Measurements from ENCODE around the gene PLVAP. TPM values are rescaled to one million over a fixed set of nuclear protein-coding genes. Genes with fewer than 3 reads are reported as not detected.

Gene PLVAP
- total and polyA plus RNA-seq, 9 of the 15 experiments (the other 6 are each of a cell fraction or from before 2014, with no cell fraction given) = 0.09 to 0.84 (median 0.51) TPM; not detected in 4

- Histone ChIP-seq H2AFZ (ENCODE audit: low read depth, low read length) (peak overlapping the region; percentile 51; the same call in 1 of the 2 replicates), H3K27me3 (ENCODE audit: control insufficient read depth in 2 of 2, insufficient read depth in 2 of 2, low read length in 2 of 2) (no peaks in the 10 kb centered on the region), H3K9me3 (replicated peaks; ENCODE audit: control insufficient read depth, insufficient read depth, low read depth, low read length) (0 out of 2 replicates have a peak, but pooled peaks cover 3% of the 10 kb centered on the region), H3K27ac (ENCODE audit: extremely low read depth, low read depth, low read length) (no peak overlapping the region; the same call in 1 of the 3 replicates), H3K4me1 (replicated peaks in 1 of 2; ENCODE audit: control insufficient read depth in 2 of 2, insufficient read depth in 2 of 2, low read length in 2 of 2) (peaks cover 30 to 50% of the 10 kb centered on the region in 2 experiments), H3K36me3 (ENCODE audit: control insufficient read depth, insufficient read depth, low read length) (peaks cover 21% of the 10 kb centered on the region; the same call in 1 of the 3 replicates), H3K9me1 (ENCODE audit: control insufficient read depth, insufficient read depth, low read length) (no peaks in the 10 kb centered on the region), H4K20me1 (replicated peaks; ENCODE audit: control insufficient read depth, insufficient read depth, low read length) (no peaks in the 10 kb centered on the region), H3K4me2 (ENCODE audit: insufficient read depth, low read length) (no peak overlapping the region), H3K9ac (ENCODE audit: insufficient read depth in 1 of 2, low read depth in 2 of 2, low read length in 2 of 2) (no peak overlapping the region), H3K79me2 (ENCODE audit: control insufficient read depth, insufficient read depth, low read length) (no peaks in the 10 kb centered on the region), H3K4me3 (no peak overlapping the region)
- in situ Hi-C loops (cut with MboI) (loop anchor here (5.0 kb wide), 1 partner anchor 72 kb away; no protein-coding TSS in a partner anchor), intact Hi-C loops (cut with micrococcal nuclease) (loop anchor here (1.0 to 2.0 kb wide), 3 partner anchors 24 to 71 kb away; partner anchors contain the start of gene TMEM221)
- POLR2A ChIA-PET = no interaction called here
- BruUV-seq (replicated peaks) = no TSS peak
- FAIRE-seq (peak; percentile 90), DNase-seq (ENCODE audit: extremely low read depth in 1 of 4, low spot score in 3 of 4) (peak; percentile 83 to 91 (median 85)), ATAC-seq (peak; percentile 72)
- 20% methylated on average over 15 of the region's 19 CpGs for WGBS (ENCODE audit: insufficient coverage, low coverage, missing lambda C conversion rate)
- CTCF ChIA-PET (ENCODE audit: low intra/inter-chr PET ratio) = interaction anchor here (0.9 to 2.0 kb wide), 3 partner anchors 25 to 71 kb away, joined by 3 to 14 read pairs (median 10); partner anchors contain the start of gene MVB12A
- TF ChIP-seq BCL6 (CRISPR knock-in tag; IDR thresholded peaks at IDR 0.05) (no peak), TAL1 (IDR thresholded peaks at IDR 0.05) (no peak), CREBBP (IDR thresholded peaks at IDR 0.05; ENCODE audit: low read depth, low read length) (no peak), ZBTB12 (CRISPR knock-in tag; IDR thresholded peaks at IDR 0.05) (no peak), XRCC4 (IDR thresholded peaks at IDR 0.05; ENCODE audit: extremely low read depth, insufficient read depth, insufficient read length) (no peak), SMC3 (conservative IDR thresholded peaks at IDR 0.05; ENCODE audit: insufficient read depth, low read depth, low read length) (peak; percentile 83), MTA1 (IDR thresholded peaks at IDR 0.05; ENCODE audit: borderline replicate concordance) (peak; percentile 87), HOMEZ (CRISPR knock-in tag; IDR thresholded peaks at IDR 0.05) (no peak), FOS (IDR thresholded peaks at IDR 0.05; ENCODE audit: extremely low read depth, insufficient read length) (no peak), TEAD4 (IDR thresholded peaks at IDR 0.05; ENCODE audit: low read length) (no peak), TEAD4 (CRISPR knock-in tag; IDR thresholded peaks at IDR 0.05; ENCODE audit: borderline replicate concordance) (no peak), ZNF212 (CRISPR knock-in tag; IDR thresholded peaks at IDR 0.05) (no peak), ZNF277 (CRISPR knock-in tag; IDR thresholded peaks at IDR 0.05; ENCODE audit: borderline replicate concordance) (no peak), MTA2 (IDR thresholded peaks at IDR 0.05; ENCODE audit: low read depth) (peak; percentile 50), NFIC (IDR thresholded peaks at IDR 0.05) (peak; percentile 68), TAF15 (IDR thresholded peaks at IDR 0.05; ENCODE audit: low read depth, low read length) (no peak), ZBTB43 (CRISPR knock-in tag; IDR thresholded peaks at IDR 0.05) (0 out of 2 replicates have a peak, but pooled peaks have one; percentile 66), ZNF282 (CRISPR knock-in tag; IDR thresholded peaks at IDR 0.05) (no peak), NCOR1 (IDR thresholded peaks at IDR 0.05) (no peak)
These were observed 17.8 kb upstream of the PLVAP start for GRCh38 chr19:17394891-17395415.

Data from K562 (cell line).